SK-N-SH (cell line): ENCODE data around the gene REEP1.

ENCODE experiments used
- CHD2 ChIP-seq: fragments of 150-350 bp; IDR thresholded peaks from 2 replicates; pipeline ENCODE4 v1.6.1; 2018; ENCODE audit warnings: low read length; ENCODE audit not compliant: partially characterized antibody
- CTCF ChIP-seq: fragments of 200-600 bp; sonication (generic); IDR thresholded peaks from 2 replicates; pipeline ENCODE4 v1.6.1; 2017; ENCODE audit warnings: antibody characterized with exemption, mild to moderate bottlenecking, moderate library complexity
- SIN3A ChIP-seq: IDR thresholded peaks from 2 replicates; pipeline ENCODE4 v1.6.1; 2012; ENCODE audit warnings: low read depth, mild to moderate bottlenecking, low read length, moderate library complexity, borderline replicate concordance

GRCh38 chr2:86308356-86308755 is 29.1 kb downstream of the REEP1 start:
- TF ChIP-seq CTCF (no peak), SIN3A (no peak), CHD2 (no peak)
